ENCODE measurements around the gene SPRY4.
"Not testable (repeated sequence)": the region's sequence is repeated elsewhere in the genome, so short reads cannot be mapped to it uniquely, and the experiment has no call there.

The SPRY4 gene

DNA sequence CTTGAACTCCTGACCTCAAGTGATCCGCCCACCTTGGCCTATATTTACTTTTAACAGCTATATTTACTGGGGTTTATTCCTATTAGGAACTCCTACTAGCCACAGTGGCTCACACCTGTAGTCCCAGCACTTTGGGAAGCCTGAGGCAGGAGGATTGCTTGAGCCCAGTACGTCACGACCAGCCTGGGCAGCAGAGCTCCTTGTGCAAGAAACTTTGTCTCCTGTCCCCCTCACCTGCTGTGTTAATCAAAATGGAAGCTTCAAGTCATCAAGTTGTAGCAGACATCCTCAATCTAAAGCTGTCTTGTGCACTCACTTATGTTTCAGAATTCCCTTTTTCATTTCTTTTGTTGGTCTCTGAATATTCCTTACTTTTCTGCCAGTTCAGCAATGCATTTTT lies 15.0 kb upstream of the SPRY4 start:
- no peak for DNase-seq

- no peak for DNase-seq
These were observed 9.7 kb upstream of the SPRY4 start for GRCh38 chr5:142334538-142334937.

DNA sequence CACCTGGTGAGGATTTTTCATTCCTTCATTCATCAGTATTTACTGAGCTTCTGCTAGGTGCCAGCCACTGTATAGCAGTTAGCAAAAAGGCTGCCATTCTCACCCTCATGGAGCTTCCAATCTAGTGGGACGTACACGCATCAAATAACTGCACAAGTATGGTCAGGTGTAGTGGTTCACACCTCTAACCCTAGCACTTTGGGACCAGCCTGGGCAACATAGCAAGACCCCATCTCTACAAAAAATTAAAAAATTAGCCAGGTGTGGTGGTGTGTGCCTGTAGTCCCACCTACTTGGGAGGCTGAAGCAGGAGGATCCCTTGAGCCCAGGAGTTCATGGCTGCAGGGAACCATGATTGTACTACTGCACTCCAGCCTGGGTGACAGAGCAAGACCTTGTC lies 8.9 kb upstream of the SPRY4 start:
- DNase-seq: not testable (repeated sequence)

- DNase-seq: no peak
These were observed 5.6 kb upstream of the SPRY4 start for GRCh38 chr5:142330444-142330843.

- no peak for DNase-seq
These were observed 5.2 kb upstream of the SPRY4 start for GRCh38 chr5:142330026-142330425.

- no peak for DNase-seq
These were observed 2.5 kb upstream of the SPRY4 start for GRCh38 chr5:142327111-142327842.

DNA sequence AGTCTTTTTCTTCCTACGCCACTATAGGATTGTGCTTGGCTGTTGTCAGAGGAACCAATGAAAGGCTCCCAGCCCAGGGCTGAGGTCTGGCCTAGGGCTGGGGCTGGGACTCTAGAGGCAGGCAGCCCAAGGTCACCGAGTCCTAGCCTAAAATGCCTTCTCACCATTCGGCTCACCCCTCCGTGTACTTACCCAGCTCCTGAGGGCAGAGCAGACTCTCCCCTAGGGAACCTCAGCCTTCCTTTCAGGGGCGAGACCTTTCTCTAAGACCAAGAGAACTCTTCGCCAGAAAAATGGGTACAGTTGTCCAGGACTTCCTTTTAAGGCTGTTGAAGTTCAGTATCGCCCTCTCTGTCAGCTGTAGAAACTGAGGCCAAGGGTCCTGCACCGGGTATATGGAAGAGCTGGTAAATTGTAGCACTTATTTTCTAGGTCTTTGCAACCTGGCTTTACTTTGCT lies 1.7 kb upstream of the SPRY4 start:
- DNase-seq: no peak

DNA sequence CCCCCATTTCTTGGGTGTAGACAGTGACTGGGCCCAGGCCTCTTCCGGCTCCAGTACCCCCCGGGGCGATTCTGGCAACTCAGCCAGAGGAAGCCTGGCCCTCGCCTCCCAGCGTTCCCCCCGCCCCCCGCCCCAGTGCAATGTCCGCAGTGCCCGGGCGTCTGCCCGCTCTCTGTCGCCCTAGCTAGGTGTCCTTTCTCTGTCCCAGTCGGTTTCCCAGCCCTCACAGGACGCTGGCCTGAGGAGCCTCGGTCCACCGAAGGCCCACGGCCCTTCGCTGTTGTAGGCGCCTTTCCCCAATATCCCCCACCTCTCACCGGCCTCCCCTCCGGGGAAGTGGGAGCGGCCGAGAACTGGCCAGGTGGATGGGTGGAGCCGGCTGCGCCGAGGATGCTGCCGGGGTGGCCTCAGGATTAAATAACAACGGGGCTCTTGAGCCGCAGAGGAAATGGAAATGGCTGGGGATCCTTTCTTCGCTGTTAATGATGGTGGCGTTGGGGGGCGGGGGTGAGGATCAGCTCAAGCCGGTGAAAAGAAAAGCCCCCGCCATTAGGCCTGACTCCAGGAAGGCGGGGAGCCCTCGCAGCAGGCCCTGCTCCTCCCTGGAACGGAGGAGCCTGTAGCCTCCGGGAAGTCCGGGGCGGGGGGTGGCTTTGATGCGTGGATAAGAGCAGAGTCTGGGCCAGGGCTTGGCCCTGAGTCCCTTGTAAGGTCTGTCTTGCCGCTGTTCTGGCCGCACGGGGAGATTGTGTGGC lies 1.1 kb upstream of the SPRY4 start:
- peak in 16 of 56 donors; percentile 4 to 43 (median 22) for DNase-seq

- DNase-seq: peak in 8 of 56 donors; percentile 34 to 61 (median 46)
These were observed 518 bp downstream of the SPRY4 start for GRCh38 chr5:142324136-142324870.

GRCh38 chr5:142323480-142324135 lies 1.2 kb downstream of the SPRY4 start:
- DNase-seq: no peak

GRCh38 chr5:142322747-142323479 lies 1.9 kb downstream of the SPRY4 start:
- no peak for DNase-seq

- no peak for DNase-seq
These were observed 2.4 kb downstream of the SPRY4 start for GRCh38 chr5:142322403-142322746.

GRCh38 chr5:142320851-142321560 lies 3.8 kb downstream of the SPRY4 start:
- peak in 1 of 56 donors; percentile 6 for DNase-seq

- no peak for DNase-seq
These were observed 4.4 kb downstream of the SPRY4 start for GRCh38 chr5:142320430-142320738.

DNA sequence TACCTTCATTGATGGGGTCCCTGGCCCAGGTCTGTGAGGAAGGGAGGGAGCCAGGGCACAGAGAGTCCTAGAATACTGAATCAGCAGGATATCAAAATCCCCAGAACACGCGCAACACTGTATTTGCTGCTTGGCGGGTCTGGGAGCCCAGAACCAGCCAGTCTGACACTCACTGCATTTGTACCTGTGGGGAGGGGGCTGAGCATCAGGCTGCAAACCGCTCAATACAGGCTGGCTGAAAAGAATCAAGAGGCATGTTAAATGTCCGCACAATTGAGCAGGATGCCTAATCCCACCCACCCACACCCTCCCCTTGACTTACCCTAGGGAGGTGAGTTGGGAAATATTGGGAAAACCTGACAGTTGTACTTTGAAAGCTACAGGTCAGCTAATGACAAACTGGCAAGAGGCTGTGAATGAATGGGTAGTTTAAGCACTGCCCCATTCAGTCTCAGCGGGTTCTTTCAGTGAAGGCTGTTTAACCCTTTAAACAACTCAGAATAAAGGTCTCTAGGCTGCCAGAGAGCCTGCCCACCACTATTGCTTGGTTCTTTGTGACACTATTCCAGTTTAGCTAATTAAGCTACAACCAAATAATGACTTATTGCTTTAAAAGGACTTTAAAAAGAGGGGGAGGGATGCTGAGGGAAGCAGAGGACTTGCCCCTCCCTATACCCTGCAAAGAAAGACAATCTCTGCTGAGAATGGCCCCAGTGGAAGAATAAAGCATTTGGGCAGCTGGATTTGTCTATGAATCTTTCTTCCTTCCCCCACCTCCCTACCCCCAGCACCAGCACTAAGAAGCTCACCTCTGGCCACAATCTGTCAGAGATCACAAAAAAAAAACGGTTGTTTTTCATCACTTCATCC lies 5.0 kb downstream of the SPRY4 start:
- DNase-seq: no peak

DNA sequence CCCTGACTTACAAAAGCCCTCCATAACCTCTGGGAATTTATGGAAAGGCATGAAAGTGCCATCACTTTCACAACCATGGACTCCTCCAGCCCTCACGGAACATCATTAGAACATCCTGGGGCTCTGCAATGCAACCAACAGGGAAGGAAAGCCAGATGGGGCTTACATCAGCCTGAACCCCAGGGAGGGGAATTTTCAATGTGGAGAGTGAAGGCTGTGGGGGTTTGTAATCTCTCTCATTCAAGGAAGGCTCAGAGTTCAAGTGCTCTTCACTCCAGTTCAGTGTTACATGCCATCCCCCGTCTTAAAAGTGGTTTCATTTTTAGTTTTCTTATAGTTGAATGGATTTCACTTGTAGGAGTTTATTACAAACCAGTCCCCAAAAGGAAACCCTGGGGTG lies 5.7 kb downstream of the SPRY4 start:
- no peak for DNase-seq

DNA sequence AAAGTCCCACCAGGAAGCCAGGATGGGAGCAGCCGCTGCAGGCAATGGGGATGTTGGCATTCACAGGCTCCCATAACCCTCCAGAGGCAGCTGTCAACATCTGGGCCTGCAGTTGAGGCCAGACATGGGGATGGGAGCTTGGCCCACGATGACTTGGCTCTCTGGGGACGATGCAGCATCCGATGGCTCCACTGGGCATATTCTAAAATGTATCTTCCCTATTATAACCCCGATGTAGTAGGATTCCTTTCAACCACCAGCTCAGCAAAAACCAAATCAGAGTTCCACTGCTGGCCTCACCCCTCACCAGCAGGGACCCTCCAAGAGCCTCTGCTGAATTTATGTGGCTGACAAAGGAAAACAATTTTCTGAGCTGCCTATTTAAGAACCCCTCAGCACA lies 7.1 kb downstream of the SPRY4 start:
- no peak for DNase-seq

DNA sequence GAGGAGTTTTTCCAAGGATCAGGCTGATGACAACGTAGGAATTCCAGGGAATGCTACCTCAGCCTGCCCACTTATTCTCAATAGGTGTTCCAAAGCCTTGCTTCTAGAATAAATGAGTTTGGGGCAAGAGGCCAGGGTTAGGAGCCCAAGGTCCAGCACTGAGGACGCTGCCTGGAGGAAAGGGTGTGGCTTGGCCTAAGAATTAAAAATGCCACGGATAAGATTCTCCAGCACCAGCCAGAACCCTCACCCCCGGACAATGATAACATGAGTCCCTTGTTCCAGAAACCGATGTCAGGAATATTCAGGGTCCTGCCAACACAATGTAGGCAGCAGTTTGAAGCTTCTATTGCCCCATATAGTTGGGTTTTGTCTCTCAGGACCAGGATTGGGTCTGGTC lies 7.6 kb downstream of the SPRY4 start:
- no peak for DNase-seq

DNA sequence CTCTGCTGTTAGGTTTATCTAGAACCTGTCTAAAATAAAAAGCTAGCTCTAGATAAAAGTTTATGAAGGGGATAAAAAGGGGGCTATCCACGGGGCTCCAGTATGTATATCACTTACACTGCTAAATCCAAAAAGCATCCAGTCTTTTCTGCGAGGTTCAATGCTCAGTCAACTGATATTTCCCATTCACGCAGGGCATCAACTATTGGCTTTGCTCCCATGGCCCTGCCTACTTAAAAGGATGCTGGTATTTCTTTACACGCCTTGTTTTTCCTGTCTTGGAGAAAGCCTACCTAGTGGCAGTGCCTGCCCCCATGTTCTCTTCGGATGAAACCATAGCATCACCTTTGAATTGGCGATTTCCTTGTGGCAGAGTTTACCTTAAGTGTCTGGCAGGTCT lies 8.1 kb downstream of the SPRY4 start:
- no peak for DNase-seq

DNA sequence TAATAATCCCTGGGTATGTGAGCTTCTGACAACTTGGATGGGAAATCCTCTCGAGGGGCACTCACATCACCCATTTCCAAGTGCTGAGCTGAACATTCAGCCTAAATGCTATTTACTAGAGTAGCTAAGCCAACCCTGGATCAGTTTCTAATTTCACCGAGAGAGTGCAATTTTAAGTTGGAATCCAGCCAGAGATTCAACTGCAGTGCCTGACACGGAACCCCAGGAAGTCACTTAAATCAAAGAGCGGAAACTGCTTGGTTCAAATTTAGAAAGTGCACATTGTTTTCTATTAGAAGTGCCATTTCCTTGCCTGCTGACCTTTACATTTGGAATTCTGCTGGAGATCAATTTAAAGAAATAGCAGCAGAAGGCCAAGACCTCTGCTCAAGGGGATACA lies 8.8 kb downstream of the SPRY4 start:
- DNase-seq: no peak
